Testis (tissue), 2 donors: ENCODE results near the gene HAT1.

Experiments
- CTCF ChIP-seq, 3 experiments: fragments of 450-650 bp in 2 of 3; fragments of 200-600 bp in 1 of 3; sonication (generic) in 1 of 3; IDR thresholded peaks; one replicate each; pipeline ENCODE4 v1.5.1; 2016 to 2019; ENCODE audit warnings: antibody characterized with exemption in 3 of 3, mild to moderate bottlenecking in 2 of 3, moderate library complexity in 1 of 3
- POLR2A ChIP-seq: fragments of 450-650 bp; IDR thresholded peaks from one replicate; pipeline ENCODE4 v1.6.1; 2017; ENCODE audit warnings: antibody characterized with exemption, mild to moderate bottlenecking, moderate library complexity

DNA sequence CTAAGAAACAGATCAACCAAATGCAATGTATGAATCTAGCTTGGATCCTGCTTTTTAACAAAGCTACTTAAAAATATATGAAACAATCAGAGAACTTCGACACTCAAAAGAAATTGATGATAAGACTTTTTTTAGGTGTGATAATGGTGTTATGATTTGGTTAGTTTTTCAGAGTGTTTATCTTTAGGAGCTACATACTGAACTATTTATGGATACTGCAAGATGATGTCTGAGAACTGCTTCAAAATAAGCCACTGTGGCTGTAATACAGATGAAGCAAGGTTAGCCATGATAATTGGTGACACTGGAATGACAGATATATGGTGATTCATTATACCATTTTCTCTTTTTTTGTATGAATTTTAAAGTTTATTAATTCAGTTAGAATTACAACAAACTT lies 42.4 kb upstream of the HAT1 start:
- TF ChIP-seq CTCF (IDR thresholded peaks at IDR 0.05): no peak
- no peak for TF ChIP-seq POLR2A
